ENCODE data around the gene ABCF2.

DNA sequence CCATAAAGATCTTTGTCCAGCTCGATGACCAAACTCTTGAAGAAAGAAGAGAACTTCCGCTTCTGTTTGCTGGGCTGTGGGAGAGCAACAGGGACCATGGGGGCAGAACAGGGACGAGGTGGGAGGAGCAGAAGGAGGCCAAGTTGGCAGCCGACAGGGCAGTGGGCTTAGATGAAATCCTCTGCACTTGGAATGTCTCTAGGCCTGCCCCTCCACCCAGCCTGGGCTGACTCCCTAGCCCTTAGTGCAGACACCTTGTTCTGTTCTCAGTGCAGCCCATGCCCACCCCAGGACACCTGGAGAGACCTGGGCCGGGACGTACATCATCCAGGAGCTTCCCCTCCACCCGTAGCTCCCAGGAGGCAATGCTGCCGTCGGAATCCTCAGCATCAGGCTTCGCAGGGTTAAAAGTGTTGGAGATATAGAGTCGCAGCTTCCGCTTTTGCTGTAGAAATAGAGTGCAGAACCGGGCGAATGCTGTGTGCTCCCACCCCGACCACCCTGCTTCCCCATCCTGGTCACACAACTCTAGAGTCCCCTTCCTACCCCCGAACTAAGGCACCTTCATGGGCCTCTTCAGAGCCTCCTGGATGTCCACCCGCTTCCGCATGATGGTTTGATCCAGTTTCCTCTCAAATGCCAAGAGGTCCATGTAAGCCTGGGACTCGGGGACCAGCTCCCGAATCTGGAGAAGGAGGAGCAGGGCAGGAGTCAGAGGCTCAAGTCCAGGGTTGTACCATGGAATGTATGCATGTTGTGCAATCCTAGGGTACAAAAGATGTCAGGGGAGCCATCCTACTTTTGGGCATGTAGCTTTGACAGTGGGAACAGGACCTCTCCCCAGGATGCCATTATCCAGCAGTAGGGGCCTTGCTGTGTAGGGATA, 15.4 kb upstream of the ABCF2 start:
- TF ChIP-seq POLR2A (IDR thresholded peaks at IDR 0.05) (no peak), CTCF (IDR thresholded peaks at IDR 0.05) (no peak)

Measured in heart left ventricle (tissue), 13 donors.